ENCODE measurements around the gene SCGN. TPM values are rescaled to one million over a fixed set of nuclear protein-coding genes. Genes with fewer than 3 reads are reported as not detected.

Gene SCGN
- total and polyA plus RNA-seq, 5 donors from 2014 or later = not detected

GRCh38 chr6:25615471-25615870 lies 36.5 kb upstream of the SCGN start:
- H3K27me3 ChIP-seq (ENCODE audit: control insufficient read depth, insufficient read depth, low read length) = no peaks in the 10 kb centered on the region
- H3K27ac Mint-ChIP-seq = no peak overlapping the region
- H3K4me3 ChIP-seq (ENCODE audit: low read depth, low read length) = no peak overlapping the region
- no peak overlapping the region for H3K27ac ChIP-seq (ENCODE audit: insufficient read depth, low read length, poor library complexity, severe bottlenecking)
- H3K27me3 Mint-ChIP-seq = no peaks in the 10 kb centered on the region
- ATAC-seq (ENCODE audit: low read depth in 2 of 2) (no peak), DNase-seq (no peak)
- no peaks in the 10 kb centered on the region for H3K36me3 ChIP-seq (ENCODE audit: control insufficient read depth, insufficient read depth, low read length)
- no peaks in the 10 kb centered on the region for H3K4me1 Mint-ChIP-seq
- no peaks in the 10 kb centered on the region for H3K36me3 Mint-ChIP-seq
- no peaks in the 10 kb centered on the region for H3K9me3 ChIP-seq (ENCODE audit: control insufficient read depth in 2 of 2, low read length in 2 of 2)
- H3K4me1 ChIP-seq (ENCODE audit: control insufficient read depth, insufficient read depth, low read length, poor library complexity, severe bottlenecking) = no peaks in the 10 kb centered on the region
- no peak overlapping the region for H3K4me3 Mint-ChIP-seq
- no peaks in the 10 kb centered on the region for H3K9me3 Mint-ChIP-seq

DNA sequence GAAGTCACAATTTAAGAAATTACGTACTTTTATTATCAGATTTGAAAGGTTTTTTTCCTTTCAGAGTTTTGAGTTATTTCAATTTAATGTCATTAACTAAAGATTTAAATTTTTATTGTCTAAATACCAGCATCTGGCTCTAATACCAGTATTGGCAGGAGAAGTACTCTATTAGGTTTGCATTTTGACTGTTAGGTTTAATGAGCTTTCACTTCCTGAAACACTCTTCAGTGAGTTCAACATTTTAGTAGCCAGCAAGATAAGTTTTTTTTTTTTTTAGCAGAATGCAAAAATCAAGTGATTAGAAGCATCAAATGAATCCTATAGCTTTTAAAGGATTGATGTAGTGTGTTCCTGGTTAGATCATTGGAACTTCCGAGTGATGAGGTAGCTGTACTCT lies 34.0 kb upstream of the SCGN start:
- no peaks in the 10 kb centered on the region for H3K36me3 ChIP-seq (ENCODE audit: control insufficient read depth, insufficient read depth, low read length)
- Mint-ChIP-seq H3K27me3 (no peaks in the 10 kb centered on the region), H3K4me1 (no peaks in the 10 kb centered on the region), H3K4me3 (no peak overlapping the region), H3K36me3 (no peaks in the 10 kb centered on the region), H3K9me3 (no peaks in the 10 kb centered on the region), H3K27ac (no peak overlapping the region)
- no peak overlapping the region for H3K27ac ChIP-seq (ENCODE audit: insufficient read depth, low read length, poor library complexity, severe bottlenecking)
- no peaks in the 10 kb centered on the region for H3K4me1 ChIP-seq (ENCODE audit: control insufficient read depth, insufficient read depth, low read length, poor library complexity, severe bottlenecking)
- no peaks in the 10 kb centered on the region for H3K9me3 ChIP-seq (ENCODE audit: control insufficient read depth in 2 of 2, low read length in 2 of 2)
- no peak for ATAC-seq (ENCODE audit: low read depth in 2 of 2)
- H3K27me3 ChIP-seq (ENCODE audit: control insufficient read depth, insufficient read depth, low read length) = no peaks in the 10 kb centered on the region
- DNase-seq = no peak
- H3K4me3 ChIP-seq (ENCODE audit: low read depth, low read length) = no peak overlapping the region

- H3K4me3 ChIP-seq (ENCODE audit: low read depth, low read length) = no peak overlapping the region
- H3K27me3 Mint-ChIP-seq = no peaks in the 10 kb centered on the region
- no peaks in the 10 kb centered on the region for H3K9me3 ChIP-seq (ENCODE audit: control insufficient read depth in 2 of 2, low read length in 2 of 2)
- no peak for DNase-seq
- no peak for ATAC-seq (ENCODE audit: low read depth in 2 of 2)
- no peaks in the 10 kb centered on the region for H3K4me1 Mint-ChIP-seq
- no peaks in the 10 kb centered on the region for H3K4me1 ChIP-seq (ENCODE audit: control insufficient read depth, insufficient read depth, low read length, poor library complexity, severe bottlenecking)
- no peaks in the 10 kb centered on the region for H3K9me3 Mint-ChIP-seq
- H3K27ac ChIP-seq (ENCODE audit: insufficient read depth, low read length, poor library complexity, severe bottlenecking) = no peak overlapping the region
- no peaks in the 10 kb centered on the region for H3K36me3 ChIP-seq (ENCODE audit: control insufficient read depth, insufficient read depth, low read length)
- H3K27me3 ChIP-seq (ENCODE audit: control insufficient read depth, insufficient read depth, low read length) = no peaks in the 10 kb centered on the region
- H3K27ac Mint-ChIP-seq = no peak overlapping the region
- no peak overlapping the region for H3K4me3 Mint-ChIP-seq
- no peaks in the 10 kb centered on the region for H3K36me3 Mint-ChIP-seq
Measured at GRCh38 chr6:25619217-25619616, 32.8 kb upstream of the SCGN start.

DNA sequence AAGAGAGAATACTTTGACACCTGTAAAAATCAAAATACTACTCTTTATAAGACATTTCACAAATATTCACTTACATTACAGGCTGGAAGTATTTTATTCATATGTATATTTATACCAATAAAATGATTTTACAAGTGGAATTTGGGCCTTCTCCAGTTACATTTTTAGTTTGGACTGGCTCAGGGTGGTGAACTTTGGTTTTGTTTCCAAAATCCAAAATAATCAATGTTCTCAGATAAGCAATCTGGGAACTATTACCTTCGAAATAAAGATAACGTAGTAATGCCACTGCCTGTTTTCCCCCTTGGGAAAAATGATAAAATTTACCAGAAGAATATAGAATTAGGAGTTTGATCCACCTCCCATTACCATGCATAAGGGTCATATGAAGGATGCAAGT lies 31.6 kb upstream of the SCGN start:
- H3K4me1 ChIP-seq (ENCODE audit: control insufficient read depth, insufficient read depth, low read length, poor library complexity, severe bottlenecking) = no peaks in the 10 kb centered on the region

DNA sequence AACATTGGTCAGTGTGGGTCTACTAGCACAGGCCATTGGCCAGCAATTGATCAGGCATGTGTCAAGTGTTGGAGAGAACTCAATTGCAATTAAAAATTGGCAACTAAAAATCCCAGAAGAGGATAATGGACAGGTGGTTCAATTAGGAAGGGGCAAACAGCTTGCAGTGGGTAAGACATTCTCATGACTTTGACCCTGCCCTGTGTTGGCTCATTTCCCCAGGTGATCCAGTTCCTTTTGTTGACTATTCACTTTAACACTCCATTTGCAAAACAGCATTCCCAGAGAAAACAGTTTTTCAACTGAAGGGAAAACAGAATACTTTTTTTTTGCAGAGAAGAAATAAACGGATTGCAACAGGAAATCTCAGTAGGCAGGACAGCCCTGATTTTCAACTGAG lies 28.9 kb upstream of the SCGN start:
- DNase-seq (no peak), ATAC-seq (ENCODE audit: low read depth in 2 of 2) (no peak)
- Histone ChIP-seq H3K4me3 (ENCODE audit: low read depth, low read length) (no peak overlapping the region), H3K9me3 (ENCODE audit: control insufficient read depth in 2 of 2, low read length in 2 of 2) (no peaks in the 10 kb centered on the region), H3K27ac (ENCODE audit: insufficient read depth, low read length, poor library complexity, severe bottlenecking) (no peak overlapping the region), H3K4me1 (ENCODE audit: control insufficient read depth, insufficient read depth, low read length, poor library complexity, severe bottlenecking) (no peaks in the 10 kb centered on the region), H3K27me3 (ENCODE audit: control insufficient read depth, insufficient read depth, low read length) (peaks cover 9% of the 10 kb centered on the region), H3K36me3 (ENCODE audit: control insufficient read depth, insufficient read depth, low read length) (no peaks in the 10 kb centered on the region)
- Mint-ChIP-seq H3K27me3 (peaks cover 9% of the 10 kb centered on the region), H3K27ac (no peak overlapping the region), H3K36me3 (no peaks in the 10 kb centered on the region), H3K9me3 (no peaks in the 10 kb centered on the region), H3K4me1 (no peaks in the 10 kb centered on the region), H3K4me3 (no peak overlapping the region)

More for the DNA sequence above, 31.6 kb upstream of the SCGN start:
- Mint-ChIP-seq H3K4me1 (no peaks in the 10 kb centered on the region), H3K9me3 (no peaks in the 10 kb centered on the region), H3K36me3 (no peaks in the 10 kb centered on the region), H3K4me3 (no peak overlapping the region), H3K27me3 (peaks cover 3% of the 10 kb centered on the region), H3K27ac (no peak overlapping the region)
- Histone ChIP-seq H3K4me3 (ENCODE audit: low read depth, low read length) (no peak overlapping the region), H3K27ac (ENCODE audit: insufficient read depth, low read length, poor library complexity, severe bottlenecking) (no peak overlapping the region), H3K27me3 (ENCODE audit: control insufficient read depth, insufficient read depth, low read length) (peaks cover 5% of the 10 kb centered on the region), H3K9me3 (ENCODE audit: control insufficient read depth in 2 of 2, low read length in 2 of 2) (no peaks in the 10 kb centered on the region), H3K36me3 (ENCODE audit: control insufficient read depth, insufficient read depth, low read length) (no peaks in the 10 kb centered on the region)
- DNase-seq (no peak), ATAC-seq (ENCODE audit: low read depth in 2 of 2) (no peak)

DNA sequence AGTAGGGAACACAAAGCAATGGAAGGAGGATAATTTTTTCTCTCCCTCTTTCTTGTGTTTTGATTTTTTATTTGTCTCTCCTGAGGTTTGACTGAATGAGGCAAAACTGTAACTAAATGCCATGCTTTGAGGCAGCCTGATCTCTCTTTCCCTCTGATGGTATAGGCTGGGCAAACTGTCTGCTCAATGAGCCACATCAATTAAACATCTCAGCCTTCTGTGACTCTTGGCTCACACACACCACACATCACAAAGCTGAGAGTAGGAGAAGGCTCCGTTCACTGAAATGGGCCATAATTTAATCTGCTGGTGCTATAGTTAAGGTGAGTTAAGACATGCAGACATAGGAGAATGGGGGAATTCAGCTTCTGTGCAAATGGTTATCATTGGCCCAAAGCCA lies 28.1 kb upstream of the SCGN start:
- Mint-ChIP-seq H3K9me3 (no peaks in the 10 kb centered on the region), H3K27ac (no peak overlapping the region), H3K36me3 (no peaks in the 10 kb centered on the region), H3K4me1 (no peaks in the 10 kb centered on the region), H3K27me3 (peaks cover 10% of the 10 kb centered on the region), H3K4me3 (no peak overlapping the region)
- H3K27me3 ChIP-seq (ENCODE audit: control insufficient read depth, insufficient read depth, low read length) = peaks cover 9% of the 10 kb centered on the region
- no peak overlapping the region for H3K27ac ChIP-seq (ENCODE audit: insufficient read depth, low read length, poor library complexity, severe bottlenecking)
- DNase-seq (no peak), ATAC-seq (ENCODE audit: low read depth in 2 of 2) (no peak)
- no peak overlapping the region for H3K4me3 ChIP-seq (ENCODE audit: low read depth, low read length)
- no peaks in the 10 kb centered on the region for H3K36me3 ChIP-seq (ENCODE audit: control insufficient read depth, insufficient read depth, low read length)
- H3K9me3 ChIP-seq (ENCODE audit: control insufficient read depth in 2 of 2, low read length in 2 of 2) = no peaks in the 10 kb centered on the region
- H3K4me1 ChIP-seq (ENCODE audit: control insufficient read depth, insufficient read depth, low read length, poor library complexity, severe bottlenecking) = no peaks in the 10 kb centered on the region

GRCh38 chr6:25627001-25627400 lies 25.0 kb upstream of the SCGN start:
- peaks cover 10% of the 10 kb centered on the region for H3K27me3 Mint-ChIP-seq

DNA sequence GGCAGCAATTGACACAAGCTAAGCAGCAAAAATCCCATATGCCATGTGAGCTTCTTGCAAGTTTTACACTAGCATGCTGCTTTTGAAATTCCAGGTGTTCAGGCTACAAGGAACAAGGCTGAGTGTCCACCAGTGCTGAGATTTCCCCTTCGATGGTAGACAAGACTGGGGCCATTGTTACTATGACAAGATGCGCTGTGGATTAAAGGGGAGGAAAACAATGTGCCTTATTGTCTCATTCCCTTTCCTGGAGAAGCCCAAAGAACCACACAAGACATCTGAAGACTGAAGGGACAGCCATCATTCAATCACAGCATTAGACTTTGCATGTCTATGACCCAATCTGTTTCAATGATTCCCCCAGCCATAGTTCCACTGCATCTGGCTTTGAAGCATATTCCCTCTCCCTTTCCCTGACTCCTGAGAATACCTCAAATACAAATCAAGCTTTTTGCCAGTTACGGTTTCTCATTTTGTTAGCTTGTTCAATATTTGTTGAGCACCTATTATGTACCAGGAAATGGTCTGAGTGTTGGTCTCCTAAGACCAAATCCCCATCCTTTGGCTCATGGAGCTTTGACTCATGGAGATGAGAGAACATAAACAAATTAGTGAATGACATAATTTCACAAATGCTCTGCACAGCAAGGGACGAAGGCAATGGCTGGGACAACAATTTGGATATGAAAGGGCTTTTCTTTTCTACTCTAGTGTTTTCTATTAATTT lies 23.4 kb upstream of the SCGN start:
- Histone ChIP-seq H3K27me3 (ENCODE audit: control insufficient read depth, insufficient read depth, low read length) (peaks cover 9% of the 10 kb centered on the region), H3K27ac (ENCODE audit: insufficient read depth, low read length, poor library complexity, severe bottlenecking) (no peak overlapping the region), H3K36me3 (ENCODE audit: control insufficient read depth, insufficient read depth, low read length) (no peaks in the 10 kb centered on the region), H3K9me3 (ENCODE audit: control insufficient read depth in 2 of 2, low read length in 2 of 2) (no peaks in the 10 kb centered on the region), H3K4me1 (ENCODE audit: control insufficient read depth, insufficient read depth, low read length, poor library complexity, severe bottlenecking) (no peaks in the 10 kb centered on the region), H3K4me3 (ENCODE audit: low read depth, low read length) (no peak overlapping the region)
- DNase-seq (no peak), ATAC-seq (ENCODE audit: low read depth in 2 of 2) (no peak)
- Mint-ChIP-seq H3K4me3 (no peak overlapping the region), H3K9me3 (peaks cover 0 to 2% (median 0%) of the 10 kb centered on the region in 7 donors), H3K27ac (no peak overlapping the region), H3K4me1 (no peaks in the 10 kb centered on the region), H3K36me3 (no peaks in the 10 kb centered on the region), H3K27me3 (peaks cover 16% of the 10 kb centered on the region)

More at GRCh38 chr6:25627001-25627400, 25.0 kb upstream of the SCGN start:
- Histone ChIP-seq H3K4me3 (ENCODE audit: low read depth, low read length) (no peak overlapping the region), H3K4me1 (ENCODE audit: control insufficient read depth, insufficient read depth, low read length, poor library complexity, severe bottlenecking) (no peaks in the 10 kb centered on the region), H3K27me3 (ENCODE audit: control insufficient read depth, insufficient read depth, low read length) (peaks cover 9% of the 10 kb centered on the region), H3K36me3 (ENCODE audit: control insufficient read depth, insufficient read depth, low read length) (no peaks in the 10 kb centered on the region), H3K27ac (ENCODE audit: insufficient read depth, low read length, poor library complexity, severe bottlenecking) (no peak overlapping the region), H3K9me3 (ENCODE audit: control insufficient read depth in 2 of 2, low read length in 2 of 2) (no peaks in the 10 kb centered on the region)
- Mint-ChIP-seq H3K4me3 (no peak overlapping the region), H3K4me1 (no peaks in the 10 kb centered on the region), H3K36me3 (no peaks in the 10 kb centered on the region), H3K27ac (no peak overlapping the region), H3K9me3 (peaks cover 0 to 2% (median 0%) of the 10 kb centered on the region in 7 donors)
- ATAC-seq (ENCODE audit: low read depth in 2 of 2) = no peak
- DNase-seq = no peak
